Ovary (tissue), 3 donors: ENCODE measurements around the gene NIPAL1.

Experiments used
- EP300 ChIP-seq: sonication (generic); formaldehyde crosslinking; IDR thresholded peaks from one replicate; pipeline ENCODE4 v1.6.1; 2017; ENCODE audit warnings: antibody characterized with exemption
- POLR2A ChIP-seq: fragments of 450-650 bp; IDR thresholded peaks from one replicate; pipeline ENCODE4 v1.6.1; 2017; ENCODE audit warnings: antibody characterized with exemption, mild to moderate bottlenecking, moderate library complexity
- TF ChIP-seq, protein P1 (sequence below), 3 donors: fragments of 450-650 bp in 2 of 3; fragments of 200-600 bp in 1 of 3; IDR thresholded peaks; one replicate each; pipeline versions ENCODE4 v1.5.1 to v1.8.0; 2016 to 2022; ENCODE audit warnings: antibody characterized with exemption in 3 of 3, mild to moderate bottlenecking in 1 of 3
- donor health status: DM: no; HTN: no; CAD: no.

DNA sequence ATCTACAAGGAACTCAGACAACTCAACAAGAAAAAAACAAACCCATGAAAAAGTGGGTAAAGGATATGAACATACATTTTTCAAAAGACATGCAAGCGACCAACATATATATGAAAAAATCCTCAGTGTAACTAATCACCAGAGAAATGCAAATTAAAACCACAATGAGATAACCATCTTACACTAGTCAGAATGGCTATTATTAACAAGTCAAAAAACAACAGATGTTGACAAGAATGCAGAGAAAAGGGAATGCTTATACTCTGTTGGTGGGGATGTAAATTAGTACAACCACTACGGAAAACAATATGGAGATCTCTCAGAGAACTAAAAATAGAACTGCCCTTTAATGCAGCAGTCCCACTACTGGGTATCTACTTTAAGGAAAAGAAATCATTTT is 12.1 kb downstream of the NIPAL1 start:
- TF ChIP-seq POLR2A (no peak), EP300 (no peak)
- TF ChIP-seq, protein P1, sequence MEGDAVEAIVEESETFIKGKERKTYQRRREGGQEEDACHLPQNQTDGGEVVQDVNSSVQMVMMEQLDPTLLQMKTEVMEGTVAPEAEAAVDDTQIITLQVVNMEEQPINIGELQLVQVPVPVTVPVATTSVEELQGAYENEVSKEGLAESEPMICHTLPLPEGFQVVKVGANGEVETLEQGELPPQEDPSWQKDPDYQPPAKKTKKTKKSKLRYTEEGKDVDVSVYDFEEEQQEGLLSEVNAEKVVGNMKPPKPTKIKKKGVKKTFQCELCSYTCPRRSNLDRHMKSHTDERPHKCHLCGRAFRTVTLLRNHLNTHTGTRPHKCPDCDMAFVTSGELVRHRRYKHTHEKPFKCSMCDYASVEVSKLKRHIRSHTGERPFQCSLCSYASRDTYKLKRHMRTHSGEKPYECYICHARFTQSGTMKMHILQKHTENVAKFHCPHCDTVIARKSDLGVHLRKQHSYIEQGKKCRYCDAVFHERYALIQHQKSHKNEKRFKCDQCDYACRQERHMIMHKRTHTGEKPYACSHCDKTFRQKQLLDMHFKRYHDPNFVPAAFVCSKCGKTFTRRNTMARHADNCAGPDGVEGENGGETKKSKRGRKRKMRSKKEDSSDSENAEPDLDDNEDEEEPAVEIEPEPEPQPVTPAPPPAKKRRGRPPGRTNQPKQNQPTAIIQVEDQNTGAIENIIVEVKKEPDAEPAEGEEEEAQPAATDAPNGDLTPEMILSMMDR (IDR thresholded peaks at IDR 0.05) = no peak
